ENCODE data around the gene IQGAP3.

IQGAP3 gene

GRCh38 chr1:156584813-156585212 lies 12.4 kb upstream of the IQGAP3 start:
- no peak for TF ChIP-seq REST (IDR thresholded peaks at IDR 0.05; ENCODE audit: low read depth)
- no peak for TF ChIP-seq EGR1 (IDR thresholded peaks at IDR 0.05)
- TF ChIP-seq, protein P1, sequence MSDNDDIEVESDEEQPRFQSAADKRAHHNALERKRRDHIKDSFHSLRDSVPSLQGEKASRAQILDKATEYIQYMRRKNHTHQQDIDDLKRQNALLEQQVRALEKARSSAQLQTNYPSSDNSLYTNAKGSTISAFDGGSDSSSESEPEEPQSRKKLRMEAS (IDR thresholded peaks at IDR 0.05), result no peak
- no peak for TF ChIP-seq FOXM1 (IDR thresholded peaks at IDR 0.05; ENCODE audit: borderline replicate concordance, low read depth)
- TF ChIP-seq NFIC (IDR thresholded peaks at IDR 0.05), result no peak
- TF ChIP-seq CEBPB (IDR thresholded peaks at IDR 0.05), result no peak
- TF ChIP-seq RAD21 (IDR thresholded peaks at IDR 0.05; ENCODE audit: low read depth), result no peak
- TF ChIP-seq CREB1 (IDR thresholded peaks at IDR 0.05; ENCODE audit: low read depth), result no peak
- TF ChIP-seq YY1 (IDR thresholded peaks at IDR 0.05; ENCODE audit: low read depth), result no peak
- TF ChIP-seq TAF1 (IDR thresholded peaks at IDR 0.05; ENCODE audit: low read depth), result no peak

- TF ChIP-seq RAD21 (IDR thresholded peaks at IDR 0.05; ENCODE audit: low read depth), result peak; percentile 86
- TF ChIP-seq, protein P2, sequence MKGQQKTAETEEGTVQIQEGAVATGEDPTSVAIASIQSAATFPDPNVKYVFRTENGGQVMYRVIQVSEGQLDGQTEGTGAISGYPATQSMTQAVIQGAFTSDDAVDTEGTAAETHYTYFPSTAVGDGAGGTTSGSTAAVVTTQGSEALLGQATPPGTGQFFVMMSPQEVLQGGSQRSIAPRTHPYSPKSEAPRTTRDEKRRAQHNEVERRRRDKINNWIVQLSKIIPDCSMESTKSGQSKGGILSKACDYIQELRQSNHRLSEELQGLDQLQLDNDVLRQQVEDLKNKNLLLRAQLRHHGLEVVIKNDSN (IDR thresholded peaks at IDR 0.05), result no peak
- no peak for TF ChIP-seq EP300 (IDR thresholded peaks at IDR 0.05; ENCODE audit: borderline replicate concordance)
- TF ChIP-seq CREB1 (IDR thresholded peaks at IDR 0.05; ENCODE audit: low read depth), result no peak
- no peak for TF ChIP-seq EGR1 (IDR thresholded peaks at IDR 0.05)
- no peak for TF ChIP-seq FOXM1 (IDR thresholded peaks at IDR 0.05; ENCODE audit: borderline replicate concordance, low read depth)
- TF ChIP-seq ZBTB7A (IDR thresholded peaks at IDR 0.05; ENCODE audit: low read depth), result no peak
- TF ChIP-seq REST (IDR thresholded peaks at IDR 0.05; ENCODE audit: low read depth), result no peak
Measured at GRCh38 chr1:156583821-156584622, 11.7 kb upstream of the IQGAP3 start.

DNA sequence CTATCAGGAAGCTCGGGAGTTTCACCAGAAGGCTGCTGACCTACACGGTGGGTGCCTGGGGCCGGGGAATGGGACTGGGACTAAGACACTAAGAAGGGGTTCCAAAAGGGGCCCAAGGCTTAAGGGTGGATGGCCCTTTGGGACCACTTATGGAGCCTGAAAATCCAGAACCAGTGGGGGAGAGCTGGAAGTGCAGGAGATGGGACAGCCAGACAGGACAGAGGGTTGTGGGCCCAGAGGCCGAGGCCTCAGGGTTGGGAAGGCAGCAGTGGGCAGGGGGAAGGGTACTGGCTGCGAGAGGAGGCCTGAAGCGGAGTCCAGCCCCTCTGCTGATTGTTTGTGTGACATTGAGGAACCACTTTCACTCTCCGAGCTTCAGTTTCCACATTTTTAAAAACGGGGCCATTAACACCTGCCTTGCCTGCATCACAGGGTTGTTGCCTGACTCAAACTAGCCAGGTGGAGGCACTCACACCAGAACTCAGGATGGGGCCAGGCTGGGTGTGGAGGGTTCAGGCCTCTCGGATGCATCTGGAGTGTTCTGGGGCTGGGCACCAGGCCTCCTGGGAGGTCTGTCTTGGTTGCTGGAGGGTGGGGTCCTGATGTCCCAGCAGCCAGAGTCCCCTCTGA lies 10.1 kb upstream of the IQGAP3 start:
- TF ChIP-seq TAF1 (IDR thresholded peaks at IDR 0.05; ENCODE audit: low read depth) (no peak), EP300 (IDR thresholded peaks at IDR 0.05; ENCODE audit: borderline replicate concordance) (no peak)

- no peak for TF ChIP-seq TCF12 (IDR thresholded peaks at IDR 0.05; ENCODE audit: low read depth)
- no peak for TF ChIP-seq YY1 (IDR thresholded peaks at IDR 0.05; ENCODE audit: low read depth)
- TF ChIP-seq, protein P2 (IDR thresholded peaks at IDR 0.05), result no peak
- no peak for TF ChIP-seq RAD21 (IDR thresholded peaks at IDR 0.05; ENCODE audit: low read depth)
- no peak for TF ChIP-seq CREB1 (IDR thresholded peaks at IDR 0.05; ENCODE audit: low read depth)
- no peak for TF ChIP-seq NFIC (IDR thresholded peaks at IDR 0.05)
- TF ChIP-seq FOXM1 (IDR thresholded peaks at IDR 0.05; ENCODE audit: borderline replicate concordance, low read depth), result no peak
- TF ChIP-seq REST (IDR thresholded peaks at IDR 0.05; ENCODE audit: low read depth), result no peak
- no peak for TF ChIP-seq TEAD4 (IDR thresholded peaks at IDR 0.05)
- no peak for TF ChIP-seq EGR1 (IDR thresholded peaks at IDR 0.05)
Measured at GRCh38 chr1:156581661-156582387, 9.5 kb upstream of the IQGAP3 start.

Measured in Ishikawa (cell line).